HEK293T (cell line): ENCODE results near the gene TMEM143.

Experiments
- BHLHE40 ChIP-seq: fragments of 450-650 bp; IDR thresholded peaks from 2 replicates; pipeline ENCODE4 v1.6.1; 2016; ENCODE audit warnings: mild to moderate bottlenecking, moderate library complexity, borderline replicate concordance
- ELF4 ChIP-seq: fragments of 450-650 bp; IDR thresholded peaks from 2 replicates; pipeline ENCODE4 v1.6.1; 2017; ENCODE audit warnings: antibody characterized with exemption
- HDGF ChIP-seq: fragments of 450-650 bp; IDR thresholded peaks from 2 replicates; pipeline ENCODE4 v1.6.1; 2017; ENCODE audit warnings: antibody characterized with exemption, borderline replicate concordance
- SP1 ChIP-seq: fragments of 450-650 bp; IDR thresholded peaks from 2 replicates; pipeline ENCODE4 v1.6.1; 2017

- no peak for TF ChIP-seq HDGF
- no peak for TF ChIP-seq SP1
- no peak for TF ChIP-seq BHLHE40
- TF ChIP-seq ELF4: no peak
Observed at GRCh38 chr19:48368936-48369335, 5.2 kb upstream of the TMEM143 start.
